HG03097 (cell line): ENCODE results near the gene DGCR2.
"Not testable (repeated sequence)": the region's sequence is repeated elsewhere in the genome, so short reads cannot be mapped to it uniquely, and the experiment has no call there.

Experiments used
- ATAC-seq: cut with Tn5 transposase; IDR thresholded peaks from one replicate; pipeline ENCODE4 v1.9.1; 2021; ENCODE audit not compliant: unreplicated experiment, low FRiP score

DGCR2 gene

GRCh38 chr22:19062139-19062942 is 59.9 kb downstream of the DGCR2 start:
- no peak for ATAC-seq

GRCh38 chr22:19061471-19062138 is 60.6 kb downstream of the DGCR2 start:
- ATAC-seq, result no peak

DNA sequence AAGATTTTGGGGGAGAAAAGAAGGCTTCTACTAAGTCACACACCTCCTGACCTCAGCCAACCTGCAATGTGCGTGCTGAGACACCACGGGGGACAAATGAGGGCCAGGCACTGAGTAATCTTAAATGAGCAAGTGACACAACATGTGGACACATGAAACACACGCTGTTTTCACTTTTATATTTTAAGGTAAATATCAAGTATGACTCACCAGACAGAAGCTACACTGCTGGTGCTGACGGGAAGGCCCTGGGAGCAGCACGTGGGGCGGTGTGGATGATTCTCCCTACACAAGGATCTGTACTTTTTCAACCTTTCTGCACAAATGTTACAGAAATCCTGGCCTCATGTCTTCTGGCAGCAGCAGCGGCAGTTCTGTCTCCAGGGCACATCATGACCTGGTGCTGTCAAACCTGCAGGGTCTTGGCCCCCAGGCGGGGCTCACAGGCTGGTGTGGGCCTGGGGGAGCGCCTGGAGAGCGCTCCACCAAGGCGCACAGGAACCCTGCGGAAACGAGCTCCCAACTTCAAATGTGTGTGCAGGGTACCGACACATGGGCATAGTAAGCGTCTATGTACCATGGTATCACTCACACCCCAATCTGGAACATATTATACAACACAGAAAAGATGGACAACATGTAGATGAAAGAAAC is 61.7 kb downstream of the DGCR2 start:
- ATAC-seq, result no peak

GRCh38 chr22:19059481-19060278 is 62.5 kb downstream of the DGCR2 start:
- no peak for ATAC-seq

DNA sequence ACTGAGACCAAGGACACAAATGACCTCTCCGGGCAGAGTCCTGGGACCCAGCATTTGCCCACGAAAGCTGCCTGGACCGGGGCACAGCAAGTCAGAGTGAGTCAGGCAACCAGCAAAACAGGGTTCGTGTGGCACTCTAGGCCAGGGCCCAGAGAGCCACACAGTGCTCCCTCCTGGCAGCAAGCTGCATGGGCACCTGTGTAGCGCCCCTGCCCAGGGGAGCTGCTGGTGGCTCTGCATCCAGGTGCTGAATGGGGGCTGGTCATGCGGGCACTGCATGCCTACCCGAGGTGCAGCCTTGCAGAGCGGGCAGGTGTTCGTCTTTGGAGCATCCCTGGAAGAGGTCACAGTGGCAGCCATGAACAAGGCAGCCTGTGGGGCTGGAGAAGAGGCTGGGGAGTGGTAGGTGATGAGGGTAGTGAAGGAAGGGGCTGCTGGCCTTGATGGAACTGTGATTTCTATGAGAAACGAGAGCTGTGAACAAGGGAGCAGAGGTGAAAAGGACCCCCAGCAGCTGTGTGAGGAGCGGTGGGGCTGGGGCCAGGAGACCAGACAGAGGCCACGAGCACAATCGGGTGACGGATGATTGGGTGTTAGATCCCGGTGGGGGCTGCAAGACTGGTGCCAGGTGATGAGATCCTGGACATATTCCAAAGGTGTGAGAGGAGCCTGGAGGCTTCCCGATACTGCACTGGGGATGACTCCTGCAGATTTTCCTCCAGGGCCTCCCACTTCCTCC is 63.3 kb downstream of the DGCR2 start:
- ATAC-seq, result no peak

- ATAC-seq, result no peak
These were observed 64.2 kb downstream of the DGCR2 start for GRCh38 chr22:19057999-19058491.

GRCh38 chr22:19057539-19057938 is 64.7 kb downstream of the DGCR2 start:
- ATAC-seq, result no peak

DNA sequence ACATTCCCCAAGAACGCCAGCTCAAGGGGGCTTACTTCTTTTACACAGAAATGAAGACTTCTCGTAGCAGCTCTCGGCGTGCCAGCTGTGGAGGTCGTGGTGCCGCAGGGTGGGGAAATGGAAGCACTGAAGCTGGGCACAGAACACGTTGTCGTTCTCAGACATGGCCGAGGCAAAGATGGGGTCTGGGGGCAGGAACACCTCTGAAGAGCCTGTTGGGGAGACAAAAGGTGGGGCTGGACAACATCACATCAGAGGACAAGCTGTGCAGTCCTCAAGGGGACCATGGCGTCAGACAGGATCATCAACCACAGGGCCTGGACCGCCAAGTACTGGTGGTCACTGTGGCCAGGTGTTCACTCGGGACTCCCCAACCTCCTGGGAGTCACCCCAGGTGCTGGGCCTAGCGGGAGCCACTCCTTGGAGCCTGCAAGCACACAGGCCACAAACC is 65.2 kb downstream of the DGCR2 start:
- no peak for ATAC-seq

DNA sequence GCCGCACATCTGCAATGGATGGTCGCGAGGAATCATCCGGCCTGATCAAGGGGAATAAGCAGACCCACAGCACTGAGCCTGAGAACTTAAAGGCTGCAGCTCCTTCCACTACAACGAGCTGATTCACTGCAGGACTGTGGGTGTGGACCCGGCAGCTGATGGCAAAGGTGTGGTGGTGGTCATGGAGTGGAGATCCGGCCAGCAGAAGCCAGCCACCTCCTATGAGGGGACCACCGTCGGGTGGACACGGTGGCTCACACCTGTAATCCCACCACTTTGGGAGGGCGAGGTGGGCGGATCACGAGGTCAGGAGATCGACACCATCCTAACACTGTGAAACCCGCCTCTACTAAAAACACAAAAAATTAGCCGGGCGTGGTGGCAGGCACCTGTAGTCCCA is 66.4 kb downstream of the DGCR2 start:
- no peak for ATAC-seq

DNA sequence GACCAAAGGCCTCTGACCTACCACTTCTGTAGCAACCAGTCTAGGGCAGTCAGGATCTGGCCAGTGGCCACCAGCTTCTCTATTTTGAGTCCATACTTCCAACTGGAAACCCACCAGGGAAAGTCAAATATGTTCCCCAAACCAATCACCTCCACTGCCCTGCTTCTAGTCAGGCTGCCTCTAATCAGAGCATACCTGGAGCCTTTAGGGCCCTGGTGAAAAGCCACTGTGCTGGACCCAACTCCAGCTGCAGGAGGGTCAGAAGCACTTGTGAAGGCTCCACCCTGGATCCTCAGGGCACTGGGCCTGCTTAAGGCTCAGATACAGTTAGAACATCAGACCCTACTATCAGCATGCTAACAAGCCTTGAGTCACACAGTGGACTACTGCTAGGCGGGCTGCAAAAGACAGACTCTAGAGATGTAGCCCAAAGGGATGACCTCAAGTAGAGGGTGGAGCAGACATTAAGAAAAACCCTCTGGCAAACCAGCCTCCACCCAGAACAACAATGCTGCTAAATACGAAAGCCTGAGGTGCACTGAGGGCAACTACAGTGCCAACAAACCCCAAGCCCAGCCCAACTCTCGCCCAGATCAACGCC is 69.2 kb downstream of the DGCR2 start:
- ATAC-seq, result no peak

- ATAC-seq, result no peak
These were observed 70.7 kb downstream of the DGCR2 start for GRCh38 chr22:19051381-19052072.

DNA sequence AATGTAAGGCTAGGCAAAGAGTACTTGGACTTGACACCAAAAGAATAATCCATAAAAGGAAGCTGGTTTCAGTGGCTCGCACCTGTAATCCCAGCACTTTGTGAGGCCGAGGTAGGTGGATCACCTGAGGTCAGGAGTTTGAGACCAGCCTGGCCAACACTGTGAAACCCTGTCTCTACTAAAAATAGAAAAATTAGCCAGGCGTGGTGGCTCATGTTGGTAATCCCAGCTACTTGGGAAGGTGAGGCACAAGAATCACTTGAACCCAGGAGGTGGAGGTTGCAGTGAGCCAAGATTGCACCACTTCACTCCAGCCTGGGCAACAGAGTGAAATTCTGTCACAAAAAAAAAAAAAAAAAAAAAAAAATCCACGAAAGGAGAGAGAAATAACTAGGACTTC is 71.4 kb downstream of the DGCR2 start:
- ATAC-seq, result not testable (repeated sequence)

GRCh38 chr22:19050117-19050516 is 72.1 kb downstream of the DGCR2 start:
- no peak for ATAC-seq

- ATAC-seq, result no peak
These were observed 73.7 kb downstream of the DGCR2 start for GRCh38 chr22:19048531-19048930.

DNA sequence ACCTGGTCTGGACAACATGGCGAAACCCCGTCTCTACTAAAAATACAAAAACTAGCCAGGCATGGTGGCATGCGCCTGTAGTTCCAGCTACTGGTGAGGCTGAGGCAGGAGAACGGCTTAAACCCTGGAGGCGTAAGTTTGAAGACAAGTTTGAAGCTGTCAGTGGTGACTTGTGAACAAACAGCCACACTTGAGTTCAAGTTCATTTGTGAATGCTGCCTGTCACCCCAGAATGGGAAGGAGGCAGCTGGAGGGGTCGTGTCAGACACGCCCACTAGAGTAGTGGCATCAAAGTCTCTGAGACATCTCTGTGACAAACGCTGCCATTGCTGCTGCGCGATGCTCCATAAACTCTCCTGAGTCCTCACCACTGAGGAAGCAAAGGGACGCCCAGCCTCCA is 74.2 kb downstream of the DGCR2 start:
- no peak for ATAC-seq

GRCh38 chr22:19046719-19047609 is 75.2 kb downstream of the DGCR2 start:
- no peak for ATAC-seq

DNA sequence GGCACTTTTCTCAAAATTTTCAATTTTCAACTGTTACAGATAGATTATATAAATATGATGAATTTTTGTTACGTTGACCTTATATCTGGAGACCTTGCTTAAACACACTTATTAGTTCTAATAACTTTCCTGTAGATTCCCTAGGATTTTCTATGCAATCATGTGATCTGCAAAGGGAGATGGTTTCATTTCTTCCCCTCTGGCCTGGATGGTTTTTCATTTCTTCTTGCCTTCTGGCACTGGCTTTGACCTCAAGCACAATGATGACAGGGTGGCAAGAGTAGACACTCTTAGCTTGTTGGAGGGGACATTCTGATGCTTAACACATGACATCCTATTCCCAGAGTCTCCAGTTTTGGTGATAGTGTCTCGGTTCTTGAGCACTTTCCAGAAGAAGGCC is 75.9 kb downstream of the DGCR2 start:
- ATAC-seq, result no peak

DNA sequence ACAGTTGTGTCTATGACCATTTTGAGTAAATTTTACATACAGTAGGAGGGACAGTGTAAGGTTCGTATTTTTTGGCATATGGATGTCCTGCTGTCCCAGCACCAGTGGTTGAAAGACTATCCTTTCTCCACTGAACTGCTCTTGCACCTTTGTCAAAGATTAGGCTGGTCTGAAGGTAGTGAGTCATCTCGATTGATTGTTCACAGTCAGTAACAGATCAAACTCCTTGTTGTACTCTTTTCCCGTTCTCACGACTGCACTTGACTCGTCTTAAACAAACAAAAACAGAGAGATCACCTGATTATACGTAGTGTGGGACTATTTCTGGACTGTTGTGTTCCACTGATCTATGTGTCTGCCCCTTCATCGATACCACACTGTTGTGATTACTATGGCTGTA is 77.1 kb downstream of the DGCR2 start:
- ATAC-seq, result no peak
